Hepatocyte (in vitro differentiated cells): Measurements from ENCODE around the gene LIX1. TPM values are rescaled to one million over a fixed set of nuclear protein-coding genes. Genes with fewer than 3 reads are reported as not detected.

Experiments used
- DNase-seq: peaks from one replicate; pipeline ENCODE4 v3.0.0-alpha.2; 2016; ENCODE audit warnings: low spot score
- H2AFZ ChIP-seq: fragments of 200-600 bp; sonication (generic); 2 replicates; pipeline ENCODE4 v1.6.0; 2016; ENCODE audit warnings: antibody characterized with exemption, mild to moderate bottlenecking
- H3K27ac ChIP-seq: fragments of 200-600 bp; sonication (generic); 2 replicates; pipeline ENCODE4 v1.5.1; 2016; ENCODE audit warnings: mild to moderate bottlenecking
- H3K27me3 ChIP-seq: fragments of 200-600 bp; sonication (generic); 2 replicates; pipeline ENCODE4 v1.6.1; 2016
- H3K36me3 ChIP-seq: fragments of 200-600 bp; sonication (generic); replicated peaks from 2 replicates; pipeline ENCODE4 v1.5.1; 2016; ENCODE audit warnings: low read depth; ENCODE audit not compliant: insufficient read depth
- H3K4me1 ChIP-seq: fragments of 200-600 bp; sonication (generic); 2 replicates; pipeline ENCODE4 v1.5.1; 2016; ENCODE audit warnings: mild to moderate bottlenecking, moderate library complexity; ENCODE audit not compliant: insufficient read depth
- H3K4me2 ChIP-seq: fragments of 200-600 bp; sonication (generic); 2 replicates; pipeline ENCODE4 v1.6.0; 2016
- H3K4me3 ChIP-seq: fragments of 200-600 bp; sonication (generic); 2 replicates; pipeline ENCODE4 v1.5.1; 2016; ENCODE audit warnings: mild to moderate bottlenecking
- H3K79me2 ChIP-seq: fragments of 200-600 bp; sonication (generic); 2 replicates; pipeline ENCODE4 v1.6.0; 2017; ENCODE audit warnings: mild to moderate bottlenecking
- H3K9me2 ChIP-seq: fragments of 200-600 bp; sonication (generic); replicated peaks from 2 replicates; pipeline ENCODE4 v1.6.0; 2017; ENCODE audit warnings: mild to moderate bottlenecking; ENCODE audit not compliant: insufficient read depth
- H3K9me3 ChIP-seq: fragments of 200-600 bp; sonication (generic); 2 replicates; pipeline ENCODE4 v1.5.1; 2016; ENCODE audit warnings: low read depth, mild to moderate bottlenecking
- H4K20me1 ChIP-seq: fragments of 200-600 bp; sonication (generic); 2 replicates; pipeline ENCODE4 v1.6.0; 2016; ENCODE audit warnings: mild to moderate bottlenecking; ENCODE audit not compliant: insufficient read depth, poor library complexity, severe bottlenecking
- CTCF ChIP-seq: fragments of 200-600 bp; sonication (generic); IDR thresholded peaks from 2 replicates; pipeline ENCODE4 v1.5.1; 2016; ENCODE audit warnings: antibody characterized with exemption, mild to moderate bottlenecking; ENCODE audit not compliant: poor library complexity
- EZH2 ChIP-seq: fragments of 200-600 bp; sonication (generic); IDR thresholded peaks from 2 replicates; pipeline ENCODE4 v1.6.1; 2016; ENCODE audit warnings: antibody characterized with exemption, mild to moderate bottlenecking, borderline replicate concordance
- EZH2phosphoT487 ChIP-seq: fragments of 200-600 bp; sonication (generic); IDR thresholded peaks from one replicate; pipeline ENCODE4 v1.6.1; 2018; ENCODE audit warnings: antibody characterized with exemption, mild to moderate bottlenecking, low read depth, moderate library complexity; ENCODE audit not compliant: unreplicated experiment, severe bottlenecking
- WGBS: methylation state at CpG from one replicate; pipeline ENCODE4 v1.1.6; 2016; ENCODE audit warnings: low lambda C conversion rate; ENCODE audit errors: missing lambda C conversion rate; 5-methylcytosine and 5-hydroxymethylcytosine counted together
- polyA plus RNA-seq: library from polyadenylated mRNA; unstranded; fragments of >200 nt; fragmentation: Nextera tagmentation; extraction: Ambion mirVana; gene quantifications from 2 replicates; pipeline ENCODE4 v1.2.1, GENCODE V29; 2016
- total RNA-seq: library from RNA; depleted of rRNA; stranded (reverse); fragments of >200 nt; gene quantifications from 2 replicates; pipeline ENCODE4 v1.2.3, GENCODE V29; 2014

The LIX1 gene
- total and polyA plus RNA-seq, 2 experiments from 2014 or later = 4.3 to 6.2 TPM

GRCh38 chr5:97127727-97128126, 14.7 kb downstream of the LIX1 start:
- no peaks in the 10 kb centered on the region for H3K27me3 ChIP-seq
- no peaks in the 10 kb centered on the region for H3K4me1 ChIP-seq
- H3K9me2 ChIP-seq = no peaks in the 10 kb centered on the region
- no peak for TF ChIP-seq EZH2phosphoT487
- no peak overlapping the region for H2AFZ ChIP-seq
- H3K4me2 ChIP-seq = no peak overlapping the region
- H3K4me3 ChIP-seq = no peak overlapping the region
- H3K79me2 ChIP-seq = no peaks in the 10 kb centered on the region
- no peak for DNase-seq
- H3K27ac ChIP-seq = no peak overlapping the region
- H3K36me3 ChIP-seq = no peaks in the 10 kb centered on the region
- H3K9me3 ChIP-seq = no peaks in the 10 kb centered on the region
- H4K20me1 ChIP-seq = no peaks in the 10 kb centered on the region
- 100% methylated on average over 1 of the region's 1 CpG for WGBS

GRCh38 chr5:97125125-97125683, 17.2 kb downstream of the LIX1 start:
- Histone ChIP-seq H2AFZ (no peak overlapping the region), H3K27ac (no peak overlapping the region), H3K36me3 (no peaks in the 10 kb centered on the region), H4K20me1 (no peaks in the 10 kb centered on the region), H3K9me3 (no peaks in the 10 kb centered on the region), H3K9me2 (no peaks in the 10 kb centered on the region), H3K79me2 (no peaks in the 10 kb centered on the region), H3K4me3 (no peak overlapping the region), H3K27me3 (no peaks in the 10 kb centered on the region), H3K4me1 (no peaks in the 10 kb centered on the region), H3K4me2 (no peak overlapping the region)
- no peak for DNase-seq
- TF ChIP-seq CTCF (no peak), EZH2phosphoT487 (no peak), EZH2 (no peak)
- WGBS = 72% methylated on average over 3 of the region's 3 CpGs

- H3K9me3 ChIP-seq = no peaks in the 10 kb centered on the region
- H3K27ac ChIP-seq = no peak overlapping the region
- no peaks in the 10 kb centered on the region for H3K9me2 ChIP-seq
- no peak overlapping the region for H3K4me3 ChIP-seq
- H3K27me3 ChIP-seq = no peaks in the 10 kb centered on the region
- no peaks in the 10 kb centered on the region for H4K20me1 ChIP-seq
- no peak for DNase-seq
- no peaks in the 10 kb centered on the region for H3K36me3 ChIP-seq
- no peaks in the 10 kb centered on the region for H3K4me1 ChIP-seq
- no peak overlapping the region for H2AFZ ChIP-seq
- no peak for TF ChIP-seq EZH2phosphoT487
- TF ChIP-seq EZH2 = no peak
- no peak for TF ChIP-seq CTCF
- 77% methylated on average over 2 of the region's 2 CpGs for WGBS
- H3K79me2 ChIP-seq = no peaks in the 10 kb centered on the region
- no peak overlapping the region for H3K4me2 ChIP-seq
Measured at GRCh38 chr5:97124335-97124734, 18.1 kb downstream of the LIX1 start.

- DNase-seq = no peak
- no peak overlapping the region for H3K27ac ChIP-seq
- H4K20me1 ChIP-seq = no peaks in the 10 kb centered on the region
- H3K9me2 ChIP-seq = no peaks in the 10 kb centered on the region
- no peak overlapping the region for H2AFZ ChIP-seq
- H3K4me3 ChIP-seq = no peak overlapping the region
- H3K4me2 ChIP-seq = no peak overlapping the region
- no peaks in the 10 kb centered on the region for H3K9me3 ChIP-seq
- no peak for TF ChIP-seq EZH2
- no peak for TF ChIP-seq EZH2phosphoT487
- TF ChIP-seq CTCF = no peak
- no peaks in the 10 kb centered on the region for H3K79me2 ChIP-seq
- no peaks in the 10 kb centered on the region for H3K36me3 ChIP-seq
- no peaks in the 10 kb centered on the region for H3K27me3 ChIP-seq
- 95% methylated on average over 5 of the region's 5 CpGs for WGBS
- H3K4me1 ChIP-seq = no peaks in the 10 kb centered on the region
Measured at GRCh38 chr5:97121848-97122247, 20.6 kb downstream of the LIX1 start.
